SK-N-SH (cell line): ENCODE results near the gene ECE1. TPM values are rescaled to one million over a fixed set of nuclear protein-coding genes. Genes with fewer than 3 reads are reported as not detected.
"Not testable (repeated sequence)": the region's sequence is repeated elsewhere in the genome, so short reads cannot be mapped to it uniquely, and the experiment has no call there.

ENCODE experiments used
- CTCF ChIA-PET: fragments of 300-600, 350-600 bp; formaldehyde crosslinking; extraction: SDS; loops from one replicate; lab custom pipeline; 2021; lab: Yijun Ruan, JAX
- POLR2A ChIA-PET: fragments of 350-600 bp; sonication (Branson Sonifier 250); formaldehyde crosslinking; extraction: SDS; loops from one replicate; lab custom pipeline; 2020; ENCODE audit warnings: antibody characterized with exemption, inconsistent platforms; lab: Yijun Ruan, JAX
- DNase-seq: peaks from one replicate; pipeline ENCODE4 v3.0.0; 2012
- H2AFZ ChIP-seq: fragments of 200-600 bp; sonication (generic); 2 replicates; pipeline ENCODE4 v1.8.1; 2016; ENCODE audit warnings: antibody characterized with exemption, mild to moderate bottlenecking, low read depth
- H3F3A ChIP-seq: fragments of 200-600 bp; sonication (generic); replicated peaks from 2 replicates; pipeline ENCODE3; 2016; ENCODE audit warnings: antibody characterized with exemption, mild to moderate bottlenecking; ENCODE audit not compliant: insufficient read depth
- H3K27ac ChIP-seq, 2 experiments: fragments of 200-500 bp in 1 of 2; fragments of 200-600 bp in 1 of 2; sonication (Bioruptor generic) in 1 of 2; sonication (generic), shearing (Covaris generic) in 1 of 2; 2 replicates each; pipeline versions ENCODE4 v1.5.1 to v1.6.1; 2014 to 2016; ENCODE audit warnings: low read depth in 2 of 2, inconsistent platforms in 1 of 2, low read length in 1 of 2, mild to moderate bottlenecking in 1 of 2, mixed read lengths in 1 of 2
- H3K27me3 ChIP-seq: fragments of 200-600 bp; sonication (generic), shearing (Covaris generic); 2 replicates; pipeline ENCODE4 v1.6.1; 2016; ENCODE audit warnings: mixed run types; ENCODE audit not compliant: insufficient read depth
- H3K36me3 ChIP-seq, 2 experiments: fragments of 200-500 bp in 1 of 2; fragments of 200-600 bp in 1 of 2; sonication (Bioruptor generic) in 1 of 2; sonication (generic) in 1 of 2; replicated peaks in 1 of 2; 2 replicates each; pipeline versions ENCODE3 to v1.5.1; 2014 to 2016; ENCODE audit warnings: low read length in 1 of 2, mild to moderate bottlenecking in 1 of 2; ENCODE audit not compliant: insufficient read depth in 2 of 2, control insufficient read depth in 1 of 2
- H3K4me1 ChIP-seq, 2 experiments: fragments of 200-500 bp in 1 of 2; fragments of 200-600 bp in 1 of 2; sonication (Bioruptor generic) in 1 of 2; sonication (generic), shearing (Covaris generic) in 1 of 2; 2 replicates each; pipeline versions ENCODE4 v1.5.1 to v1.6.1; 2014 to 2016; ENCODE audit warnings: low read depth in 1 of 2, low read length in 1 of 2, mixed run types in 1 of 2; ENCODE audit not compliant: insufficient read depth in 2 of 2, control insufficient read depth in 1 of 2
- H3K4me2 ChIP-seq: fragments of 200-600 bp; sonication (generic), shearing (Covaris generic); 2 replicates; pipeline ENCODE4 v1.6.1; 2017; ENCODE audit warnings: mixed run types
- H3K4me3 ChIP-seq, 2 experiments: fragments of 200-500 bp in 1 of 2; fragments of 200-600 bp in 1 of 2; sonication (Bioruptor generic) in 1 of 2; sonication (generic), shearing (Covaris generic) in 1 of 2; 2 replicates each; pipeline versions ENCODE4 v1.5.1 to v1.8.1; 2014 to 2016; ENCODE audit warnings: low read depth in 2 of 2, inconsistent platforms in 1 of 2, low read length in 1 of 2, mild to moderate bottlenecking in 1 of 2, mixed read lengths in 1 of 2, moderate library complexity in 1 of 2
- H3K79me2 ChIP-seq: fragments of 200-600 bp; sonication (generic); 2 replicates; pipeline ENCODE4 v1.8.1; 2017; ENCODE audit warnings: mild to moderate bottlenecking; ENCODE audit not compliant: insufficient read depth
- H3K9ac ChIP-seq: fragments of 200-600 bp; sonication (generic); 2 replicates; pipeline ENCODE4 v1.6.1; 2017; ENCODE audit warnings: mixed run types
- H3K9me2 ChIP-seq: fragments of 200-600 bp; sonication (generic); 2 replicates; pipeline ENCODE4 v1.6.1; 2017; ENCODE audit warnings: mixed run types
- H3K9me3 ChIP-seq: fragments of 200-600 bp; sonication (generic); 2 replicates; pipeline ENCODE4 v1.6.1; 2017; ENCODE audit warnings: mixed run types, mild to moderate bottlenecking, moderate library complexity
- H4K20me1 ChIP-seq: fragments of 200-600 bp; sonication (generic); 2 replicates; pipeline ENCODE4 v1.6.1; 2017; ENCODE audit warnings: mild to moderate bottlenecking, mixed run types; ENCODE audit not compliant: insufficient read depth
- FOSL2 ChIP-seq: IDR thresholded peaks from 2 replicates; pipeline ENCODE4 v1.4.0; 2012; ENCODE audit warnings: low read depth, mild to moderate bottlenecking, moderate library complexity, borderline replicate concordance
- FOXJ3 ChIP-seq: sonication (generic); formaldehyde crosslinking; IDR thresholded peaks from 2 replicates; pipeline ENCODE4 v1.5.1; 2020; ENCODE audit warnings: mild to moderate bottlenecking, missing genetic modification reagents
- GABPA ChIP-seq: IDR thresholded peaks from 2 replicates; pipeline ENCODE4 v1.4.0; 2012; ENCODE audit warnings: low read depth, mild to moderate bottlenecking
- GATA2 ChIP-seq: sonication (generic); formaldehyde crosslinking; IDR thresholded peaks from 2 replicates; pipeline ENCODE4 v1.5.0; 2020; ENCODE audit warnings: mild to moderate bottlenecking, missing genetic modification reagents
- NFIC ChIP-seq: IDR thresholded peaks from 2 replicates; pipeline ENCODE4 v1.4.0; 2012; ENCODE audit warnings: borderline replicate concordance
- RAD21 ChIP-seq: IDR thresholded peaks from 2 replicates; pipeline ENCODE4 v1.6.1; 2012; ENCODE audit warnings: mild to moderate bottlenecking, low read length
- RCOR1 ChIP-seq: fragments of 150-350 bp; IDR thresholded peaks from 2 replicates; pipeline ENCODE4 v1.6.1; 2017; ENCODE audit warnings: antibody characterized with exemption, low read length
- RXRA ChIP-seq: IDR thresholded peaks from 2 replicates; pipeline ENCODE4 v1.4.0; 2012; ENCODE audit warnings: low read depth, mild to moderate bottlenecking, borderline replicate concordance
- SMC3 ChIP-seq: IDR thresholded peaks from 2 replicates; pipeline ENCODE4 v1.6.1; 2012; ENCODE audit warnings: low read depth, low read length, improper control_type of control experiment
- TEAD4 ChIP-seq: IDR thresholded peaks from 2 replicates; pipeline ENCODE4 v1.4.0; 2012; ENCODE audit warnings: mild to moderate bottlenecking, borderline replicate concordance; ENCODE audit not compliant: insufficient read depth
- WGBS: methylation state at CpG from one replicate; pipeline ENCODE4 v1.1.6; 2017; ENCODE audit warnings: low lambda C conversion rate; 5-methylcytosine and 5-hydroxymethylcytosine counted together
- polyA plus RNA-seq, 3 experiments: library from polyadenylated mRNA; depleted of rRNA; stranded (reverse); fragments of >200 nt; gene quantifications; 2 replicates each; pipeline ENCODE4 v1.2.3, GENCODE V29; 2012
- TF ChIP-seq, protein P1 (sequence below): IDR thresholded peaks from 2 replicates; pipeline ENCODE4; 2012

The ECE1 gene
- polyA plus RNA-seq, 1 of the 3 experiments (the other 2 are of a cell fraction), result 96.6 TPM

DNA sequence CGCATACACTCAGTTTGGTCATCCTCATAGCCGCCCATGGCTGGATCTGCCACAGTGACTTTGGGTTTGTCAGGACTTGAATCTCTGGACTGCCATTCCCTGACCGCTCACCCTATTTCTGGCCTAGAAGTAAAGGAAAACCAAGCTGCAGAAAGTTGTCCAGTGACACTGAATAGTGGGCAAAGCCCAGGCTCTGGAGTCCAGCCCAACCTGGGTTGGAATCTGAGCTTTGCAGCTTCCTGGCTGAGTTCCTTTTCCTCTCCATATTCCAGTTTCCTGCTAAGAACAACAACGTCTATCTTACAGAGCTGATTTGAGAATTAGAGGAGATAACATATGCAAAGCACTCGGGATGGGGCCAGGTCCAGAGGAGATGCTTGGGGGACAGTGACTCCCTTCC is 98.0 kb downstream of the ECE1 start:
- H3K27me3 ChIP-seq, result no peaks in the 10 kb centered on the region
- H3K9me2 ChIP-seq, result no peaks in the 10 kb centered on the region
- peaks cover 0 to 6% of the 10 kb centered on the region in 2 experiments; a peak in 2 of 4 replicates for H3K4me1 ChIP-seq
- no peaks in the 10 kb centered on the region for H3K9me3 ChIP-seq
- H3K4me2 ChIP-seq, result no peak overlapping the region; the same call in 1 of the 2 replicates
- peak overlapping the region; percentile 49; the same call in 1 of the 2 replicates for H2AFZ ChIP-seq
- POLR2A ChIA-PET, result interaction anchor here (0.9 kb wide), 1 partner anchor 405 kb away, joined by 3 read pairs; the partner anchor contains the start of gene HP1BP3
- no peak for TF ChIP-seq TEAD4
- no peak for TF ChIP-seq FOSL2
- TF ChIP-seq FOXJ3, result no peak
- no peak for TF ChIP-seq NFIC
- H4K20me1 ChIP-seq, result no peaks in the 10 kb centered on the region
- no peaks in the 10 kb centered on the region for H3K79me2 ChIP-seq
- WGBS, result 66% methylated on average over 5 of the region's 5 CpGs
- H3F3A ChIP-seq, result no peaks in the 10 kb centered on the region
- no peak for DNase-seq
- no peak overlapping the region for H3K4me3 ChIP-seq
- no peak overlapping the region for H3K9ac ChIP-seq
- H3K27ac ChIP-seq, result no peak overlapping the region
- no peaks in the 10 kb centered on the region for H3K36me3 ChIP-seq
- CTCF ChIA-PET, result interaction anchor here (0.7 to 7.8 kb wide), 6 partner anchors 11 to 496 kb away, joined by 3 to 127 read pairs (median 4); no protein-coding TSS in a partner anchor

DNA sequence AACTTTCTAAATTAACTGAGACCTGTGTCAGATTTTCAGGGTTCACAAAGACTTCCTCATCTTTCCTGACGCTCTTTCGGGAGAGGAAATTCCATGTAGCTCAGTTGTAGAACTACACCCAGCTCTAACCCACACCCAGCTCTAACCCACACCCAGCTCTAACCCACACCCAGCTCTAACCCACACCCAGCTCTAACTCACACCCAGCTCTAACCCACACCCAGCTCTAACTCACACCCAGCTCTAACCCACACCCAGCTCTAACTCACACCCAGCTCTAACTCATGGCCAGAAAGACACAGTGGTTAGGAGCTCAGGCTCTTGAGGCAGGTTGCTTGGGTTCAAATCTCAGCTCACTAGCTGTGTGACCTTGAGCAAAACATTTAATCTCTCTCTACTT is 99.5 kb downstream of the ECE1 start:
- POLR2A ChIA-PET, result interaction anchor here (0.7 kb wide), 1 partner anchor 155 kb away, joined by 5 read pairs; no protein-coding TSS in a partner anchor
- WGBS, result 100% methylated on average over 2 of the region's 2 CpGs
- not testable (repeated sequence) for H3K27me3 ChIP-seq, H2AFZ ChIP-seq, DNase-seq, H3K27ac ChIP-seq, H3K36me3 ChIP-seq, H3K4me3 ChIP-seq, H3K4me2 ChIP-seq, H3F3A ChIP-seq, H3K9me2 ChIP-seq, H3K79me2 ChIP-seq, H3K4me1 ChIP-seq, H3K9ac ChIP-seq, H3K9me3 ChIP-seq, H4K20me1 ChIP-seq
- CTCF ChIA-PET, result interaction anchor here (0.9 to 2.5 kb wide), 2 partner anchors 15 to 458 kb away, joined by 3 to 6 read pairs; partner anchors contain the start of gene SH2D5

DNA sequence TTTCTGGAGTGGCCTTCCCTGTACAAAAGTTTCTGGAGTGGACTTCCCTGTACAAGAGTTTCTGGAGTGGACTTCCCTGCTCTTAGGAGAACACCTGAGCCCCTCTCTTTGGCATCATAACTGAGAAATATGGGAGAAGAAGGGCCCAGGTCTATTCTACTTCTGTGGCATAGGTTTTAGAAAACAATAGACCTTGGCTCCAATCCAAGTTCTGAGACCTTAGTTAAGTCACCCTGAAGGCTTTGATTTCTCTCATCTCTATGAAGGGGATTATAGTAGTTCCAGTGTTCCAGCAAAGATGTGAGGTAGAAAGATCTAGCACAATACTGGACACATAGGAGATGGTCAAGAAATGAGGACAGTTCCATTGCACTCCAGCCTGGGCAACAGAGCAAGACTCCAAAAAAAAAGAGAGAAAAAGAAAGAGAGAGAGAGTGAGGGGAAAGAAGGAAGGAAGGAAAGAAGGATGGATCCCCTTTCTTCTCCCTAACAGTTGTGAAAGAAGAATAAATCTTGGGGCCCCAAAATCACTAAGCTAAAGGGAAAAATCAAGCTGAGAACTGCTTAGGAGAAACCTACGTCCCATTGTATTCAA is 100.3 kb downstream of the ECE1 start:
- no peaks in the 10 kb centered on the region for H3K27me3 ChIP-seq
- POLR2A ChIA-PET, result interaction anchor here (0.7 kb wide), 1 partner anchor 155 kb away, joined by 5 read pairs; no protein-coding TSS in a partner anchor
- H3K9me2 ChIP-seq, result no peaks in the 10 kb centered on the region
- no peak overlapping the region for H3K4me2 ChIP-seq
- no peak overlapping the region for H3K9ac ChIP-seq
- DNase-seq, result no peak
- no peaks in the 10 kb centered on the region for H3F3A ChIP-seq
- H3K36me3 ChIP-seq, result no peaks in the 10 kb centered on the region
- peaks cover 0 to 6% of the 10 kb centered on the region in 2 experiments; a peak in 2 of 4 replicates for H3K4me1 ChIP-seq
- H4K20me1 ChIP-seq, result no peaks in the 10 kb centered on the region
- no peak overlapping the region for H3K27ac ChIP-seq
- no peak overlapping the region for H3K4me3 ChIP-seq
- H3K9me3 ChIP-seq, result no peaks in the 10 kb centered on the region
- H3K79me2 ChIP-seq, result no peaks in the 10 kb centered on the region
- H2AFZ ChIP-seq, result no peak overlapping the region
- TF ChIP-seq SMC3 (no peak), RAD21 (no peak), FOXJ3 (no peak), GABPA (no peak), RXRA (no peak), RCOR1 (no peak), GATA2 (no peak)
- TF ChIP-seq, protein P1, sequence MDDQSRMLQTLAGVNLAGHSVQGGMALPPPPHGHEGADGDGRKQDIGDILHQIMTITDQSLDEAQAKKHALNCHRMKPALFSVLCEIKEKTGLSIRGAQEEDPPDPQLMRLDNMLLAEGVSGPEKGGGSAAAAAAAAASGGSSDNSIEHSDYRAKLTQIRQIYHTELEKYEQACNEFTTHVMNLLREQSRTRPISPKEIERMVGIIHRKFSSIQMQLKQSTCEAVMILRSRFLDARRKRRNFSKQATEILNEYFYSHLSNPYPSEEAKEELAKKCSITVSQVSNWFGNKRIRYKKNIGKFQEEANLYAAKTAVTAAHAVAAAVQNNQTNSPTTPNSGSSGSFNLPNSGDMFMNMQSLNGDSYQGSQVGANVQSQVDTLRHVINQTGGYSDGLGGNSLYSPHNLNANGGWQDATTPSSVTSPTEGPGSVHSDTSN, result no peak
- WGBS, result 93% methylated on average over 1 of the region's 1 CpG
- CTCF ChIA-PET, result interaction anchor here (2.5 kb wide), 1 partner anchor 14 kb away, joined by 6 read pairs; no protein-coding TSS in a partner anchor
